Pons (tissue), 1 donor: Measurements from ENCODE around the gene CRKL.

Experiments
- DNase-seq: peaks from one replicate; pipeline ENCODE4 v3.0.0-alpha.2; 2016; ENCODE audit warnings: low spot score

Gene CRKL

GRCh38 chr22:20951932-20952380 is 34.7 kb downstream of the CRKL start:
- no peak for DNase-seq

GRCh38 chr22:20952544-20953341 is 35.5 kb downstream of the CRKL start:
- no peak for DNase-seq

- DNase-seq = no peak
Measured at GRCh38 chr22:20953342-20953608, 36.1 kb downstream of the CRKL start.

GRCh38 chr22:20953668-20954500 is 36.7 kb downstream of the CRKL start:
- no peak for DNase-seq

GRCh38 chr22:20955548-20955947 is 38.3 kb downstream of the CRKL start:
- DNase-seq = no peak

- DNase-seq = no peak
Measured at GRCh38 chr22:20956258-20957101, 39.3 kb downstream of the CRKL start.

GRCh38 chr22:20957102-20957682 is 40.0 kb downstream of the CRKL start:
- DNase-seq = no peak

- no peak for DNase-seq
Measured at GRCh38 chr22:20957683-20958431, 40.6 kb downstream of the CRKL start.

GRCh38 chr22:20959578-20960461 is 42.6 kb downstream of the CRKL start:
- DNase-seq = no peak

- DNase-seq = no peak
Measured at GRCh38 chr22:20960609-20961008, 43.4 kb downstream of the CRKL start.

- no peak for DNase-seq
Measured at GRCh38 chr22:20962491-20962945, 45.3 kb downstream of the CRKL start.

GRCh38 chr22:20963201-20964052 is 46.2 kb downstream of the CRKL start:
- DNase-seq = no peak

GRCh38 chr22:20964090-20964798 is 47.0 kb downstream of the CRKL start:
- DNase-seq = no peak

GRCh38 chr22:20964799-20965103 is 47.5 kb downstream of the CRKL start:
- DNase-seq = no peak

- no peak for DNase-seq
Measured at GRCh38 chr22:20965104-20965887, 48.1 kb downstream of the CRKL start.

GRCh38 chr22:20965888-20966855 is 49.0 kb downstream of the CRKL start:
- DNase-seq = no peak
